Adipocyte (in vitro differentiated cells): ENCODE data around the gene OXNAD1.

Experiments used
- DNase-seq: peaks from one replicate; pipeline ENCODE4 v3.0.0-alpha.2; 2015; ENCODE audit warnings: low read depth
- H3K27me3 ChIP-seq: replicated peaks from 2 replicates; pipeline ENCODE4 v1.7.0; 2013; ENCODE audit warnings: mild to moderate bottlenecking, low read length, moderate library complexity; ENCODE audit not compliant: control insufficient read depth, insufficient read depth
- H3K36me3 ChIP-seq: 2 replicates; pipeline ENCODE4 v1.7.0; 2013; ENCODE audit warnings: low read length, mild to moderate bottlenecking, moderate library complexity; ENCODE audit not compliant: control insufficient read depth, insufficient read depth, severe bottlenecking
- H3K4me1 ChIP-seq: 2 replicates; pipeline ENCODE4 v1.7.0; 2013; ENCODE audit warnings: mild to moderate bottlenecking, low read length, moderate library complexity; ENCODE audit not compliant: control insufficient read depth, insufficient read depth
- H3K4me3 ChIP-seq: 2 replicates; pipeline ENCODE4 v1.7.0; 2013; ENCODE audit warnings: mild to moderate bottlenecking, low read length, moderate library complexity
- H3K9ac ChIP-seq: 2 replicates; pipeline ENCODE4 v1.7.0; 2013; ENCODE audit warnings: mild to moderate bottlenecking, low read length, moderate library complexity
- H3K9me3 ChIP-seq: 2 replicates; pipeline ENCODE4 v1.7.0; 2013; ENCODE audit warnings: mild to moderate bottlenecking, low read length, moderate library complexity; ENCODE audit not compliant: control insufficient read depth

The OXNAD1 gene

GRCh38 chr3:16264708-16265454, at the start of gene OXNAD1, which contains the start of gene DPH3:
OXNAD1 (plus strand) TSS chr3:16265212; CDS start chr3:16270953, 5,741 bp downstream.
DPH3 (minus strand) TSS chr3:16264943; CDS start chr3:16264876, 67 bp downstream.
- H3K4me3 ChIP-seq: peak within 1 kb of the TSS; percentile 88
- no peaks in the 10 kb centered on the region for H3K9me3 ChIP-seq
- peak; percentile 100 for DNase-seq
- H3K9ac ChIP-seq: peak within 1 kb of the TSS; percentile 99
- peaks cover 52% of the 10 kb centered on the region for H3K4me1 ChIP-seq
- H3K36me3 ChIP-seq: peaks cover 8% of the 10 kb centered on the region
- no peaks in the 10 kb centered on the region for H3K27me3 ChIP-seq

- no peak overlapping the region for H3K9ac ChIP-seq
- H3K27me3 ChIP-seq: no peaks in the 10 kb centered on the region
- H3K4me1 ChIP-seq: peaks cover 13% of the 10 kb centered on the region
- H3K4me3 ChIP-seq: no peak overlapping the region
- no peak for DNase-seq
- no peaks in the 10 kb centered on the region for H3K9me3 ChIP-seq
- peaks cover 92% of the 10 kb centered on the region for H3K36me3 ChIP-seq
Observed at GRCh38 chr3:16216373-16216935, 48.6 kb upstream of the OXNAD1 start.

DNA sequence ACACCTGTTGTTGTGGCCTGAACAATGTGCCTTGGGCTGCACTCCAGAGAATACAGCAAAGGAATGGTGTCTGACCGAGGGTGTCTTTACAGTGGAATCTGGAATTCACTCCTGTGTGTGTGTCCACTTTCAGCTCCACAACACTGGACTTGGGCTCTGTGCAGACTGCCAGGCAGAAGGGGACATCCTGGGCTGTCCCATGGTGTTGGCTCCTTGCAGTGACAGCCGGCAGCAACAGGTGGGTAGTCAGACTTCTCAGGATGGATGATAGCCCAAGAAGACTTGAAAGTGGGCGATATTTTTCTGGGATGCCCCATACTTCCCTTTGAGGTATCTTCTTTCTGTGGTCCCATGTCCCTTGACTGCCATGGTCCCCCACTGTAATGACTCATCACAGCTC, 45.2 kb upstream of the OXNAD1 start:
- Histone ChIP-seq H3K27me3 (no peaks in the 10 kb centered on the region), H3K9ac (no peak overlapping the region), H3K36me3 (peaks cover 95% of the 10 kb centered on the region), H3K9me3 (no peaks in the 10 kb centered on the region), H3K4me1 (peaks cover 6% of the 10 kb centered on the region), H3K4me3 (no peak overlapping the region)
- no peak for DNase-seq

DNA sequence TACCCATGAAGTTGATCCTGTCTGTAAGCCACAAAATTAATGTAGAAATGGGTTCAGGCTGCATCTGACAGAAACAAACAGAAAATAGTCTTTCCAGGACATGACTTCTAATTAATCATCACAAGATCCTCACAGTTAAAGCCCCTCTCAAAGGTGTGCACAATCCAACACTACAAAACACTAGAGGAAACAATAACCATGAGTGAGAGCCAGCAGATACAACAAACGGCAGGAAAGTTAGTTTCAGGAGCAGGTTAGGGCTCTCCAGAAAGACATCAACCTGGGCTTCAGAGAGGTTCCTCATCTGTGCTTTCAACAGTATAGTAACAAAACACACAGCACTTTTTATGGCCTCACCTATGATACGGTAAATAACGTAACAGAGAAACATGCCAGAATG, 43.0 kb upstream of the OXNAD1 start:
- H3K4me1 ChIP-seq: no peaks in the 10 kb centered on the region
- no peak overlapping the region for H3K4me3 ChIP-seq
- no peak overlapping the region for H3K9ac ChIP-seq
- no peaks in the 10 kb centered on the region for H3K9me3 ChIP-seq
- peaks cover 93% of the 10 kb centered on the region for H3K36me3 ChIP-seq
- no peaks in the 10 kb centered on the region for H3K27me3 ChIP-seq
- no peak for DNase-seq

- no peak overlapping the region for H3K9ac ChIP-seq
- no peaks in the 10 kb centered on the region for H3K9me3 ChIP-seq
- peaks cover 93% of the 10 kb centered on the region for H3K36me3 ChIP-seq
- no peaks in the 10 kb centered on the region for H3K4me1 ChIP-seq
- no peaks in the 10 kb centered on the region for H3K27me3 ChIP-seq
- no peak overlapping the region for H3K4me3 ChIP-seq
- no peak for DNase-seq
Observed at GRCh38 chr3:16222547-16222946, 42.5 kb upstream of the OXNAD1 start.

DNA sequence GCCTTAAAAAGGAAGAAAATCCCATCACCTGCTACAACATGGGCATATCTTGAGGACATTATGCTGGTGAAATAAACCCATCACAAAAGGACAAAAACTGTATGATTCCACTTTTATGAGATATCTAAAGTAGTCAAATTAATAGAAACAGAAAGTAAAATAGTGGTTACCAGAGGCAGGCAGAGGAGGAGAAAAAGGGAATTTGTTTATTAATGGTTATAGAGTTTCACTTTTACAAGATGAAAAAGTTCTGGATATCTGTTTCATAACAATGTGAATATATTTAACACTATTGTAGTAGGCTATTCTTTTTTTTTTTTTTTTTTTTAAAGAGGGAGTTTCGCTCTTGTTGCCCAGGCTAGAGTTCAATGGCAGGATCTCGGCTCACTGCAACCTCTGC, 40.7 kb upstream of the OXNAD1 start:
- Histone ChIP-seq H3K36me3 (peaks cover 95% of the 10 kb centered on the region), H3K4me3 (no peak overlapping the region), H3K27me3 (no peaks in the 10 kb centered on the region), H3K4me1 (no peaks in the 10 kb centered on the region), H3K9me3 (no peaks in the 10 kb centered on the region), H3K9ac (no peak overlapping the region)
- no peak for DNase-seq

GRCh38 chr3:16227566-16227965, 37.4 kb upstream of the OXNAD1 start:
- Histone ChIP-seq H3K9me3 (no peaks in the 10 kb centered on the region), H3K4me3 (no peak overlapping the region), H3K27me3 (no peaks in the 10 kb centered on the region), H3K4me1 (no peaks in the 10 kb centered on the region), H3K9ac (no peak overlapping the region), H3K36me3 (peaks cover 68% of the 10 kb centered on the region)
- no peak for DNase-seq

GRCh38 chr3:16229681-16230080, 35.3 kb upstream of the OXNAD1 start:
- no peaks in the 10 kb centered on the region for H3K4me1 ChIP-seq
- no peak overlapping the region for H3K4me3 ChIP-seq

DNA sequence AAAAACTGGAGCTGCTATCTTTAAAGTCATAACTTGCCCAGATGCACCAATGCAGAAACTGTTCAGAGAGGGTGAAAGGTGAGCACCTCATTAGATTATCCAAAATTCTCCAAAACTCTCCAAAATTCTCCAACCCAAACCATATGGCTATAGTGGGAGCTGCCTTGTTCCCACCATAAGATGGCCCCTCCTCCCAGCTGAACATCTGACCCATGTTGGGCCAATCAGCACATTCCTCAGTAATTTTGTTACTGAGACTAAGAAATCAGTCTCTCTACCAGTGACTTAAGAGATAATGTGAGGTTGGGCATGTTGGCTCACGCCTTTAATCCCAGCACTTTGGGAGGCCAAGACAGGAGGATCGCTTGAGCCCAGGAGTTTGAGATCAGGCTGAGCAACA, 33.0 kb upstream of the OXNAD1 start:
- peaks cover 14% of the 10 kb centered on the region for H3K4me1 ChIP-seq
- H3K36me3 ChIP-seq: peaks cover 27% of the 10 kb centered on the region
- no peak for DNase-seq
- no peaks in the 10 kb centered on the region for H3K9me3 ChIP-seq
- H3K4me3 ChIP-seq: no peak overlapping the region
- no peaks in the 10 kb centered on the region for H3K27me3 ChIP-seq
- no peak overlapping the region for H3K9ac ChIP-seq

More at GRCh38 chr3:16229681-16230080, 35.3 kb upstream of the OXNAD1 start:
- no peaks in the 10 kb centered on the region for H3K9me3 ChIP-seq
- H3K36me3 ChIP-seq: peaks cover 46% of the 10 kb centered on the region
- H3K9ac ChIP-seq: no peak overlapping the region
- no peak for DNase-seq
- no peaks in the 10 kb centered on the region for H3K27me3 ChIP-seq

- peaks cover 32% of the 10 kb centered on the region for H3K4me1 ChIP-seq
- H3K9me3 ChIP-seq: no peaks in the 10 kb centered on the region
- no peak overlapping the region for H3K4me3 ChIP-seq
- no peak overlapping the region for H3K9ac ChIP-seq
- peaks cover 10% of the 10 kb centered on the region for H3K36me3 ChIP-seq
- DNase-seq: no peak
- no peaks in the 10 kb centered on the region for H3K27me3 ChIP-seq
Observed at GRCh38 chr3:16233806-16234205, 31.2 kb upstream of the OXNAD1 start.

DNA sequence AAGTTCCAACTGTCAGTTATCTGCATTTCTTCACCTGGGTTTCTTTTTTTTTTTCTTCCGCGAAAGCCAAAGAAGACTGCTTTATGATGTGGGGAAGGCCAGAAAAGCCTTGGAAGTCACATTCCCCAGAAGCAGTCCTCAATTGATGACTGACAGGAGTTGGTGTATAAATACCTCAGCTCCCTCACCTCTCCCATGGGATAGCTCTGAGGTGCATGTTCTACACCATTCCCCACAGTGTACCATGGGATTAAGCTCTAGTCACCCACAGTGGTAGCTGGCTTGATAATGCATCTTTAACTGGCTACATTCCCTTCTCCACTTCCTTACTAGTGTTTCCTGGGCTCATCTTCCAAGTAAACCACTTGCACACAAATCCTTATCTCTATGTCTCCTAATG, 30.7 kb upstream of the OXNAD1 start:
- H3K4me1 ChIP-seq: peaks cover 37% of the 10 kb centered on the region
- no peaks in the 10 kb centered on the region for H3K9me3 ChIP-seq
- no peaks in the 10 kb centered on the region for H3K27me3 ChIP-seq
- no peak for DNase-seq
- H3K36me3 ChIP-seq: peaks cover 5% of the 10 kb centered on the region
- H3K9ac ChIP-seq: no peak overlapping the region
- H3K4me3 ChIP-seq: no peak overlapping the region
